HG02610 (cell line): ENCODE results near the gene RAMP2.
"Not testable (repeated sequence)": the region's sequence is repeated elsewhere in the genome, so short reads cannot be mapped to it uniquely, and the experiment has no call there.

Experiments used
- ATAC-seq: cut with Tn5 transposase; IDR thresholded peaks from one replicate; pipeline ENCODE4 v1.9.1; 2021; ENCODE audit warnings: mild to moderate bottlenecking, moderate library complexity; ENCODE audit not compliant: unreplicated experiment

Gene RAMP2

GRCh38 chr17:42768006-42768405 lies 7.0 kb downstream of the RAMP2 start:
- ATAC-seq: not testable (repeated sequence)

GRCh38 chr17:42769964-42770363 lies 8.9 kb downstream of the RAMP2 start:
- not testable (repeated sequence) for ATAC-seq

GRCh38 chr17:42772945-42773289 lies 11.9 kb downstream of the RAMP2 start:
- no peak for ATAC-seq

- no peak for ATAC-seq
Observed at GRCh38 chr17:42773290-42774035, 12.4 kb downstream of the RAMP2 start, which contains the start of gene VPS25. Gene VPS25 (plus strand): TSS chr17:42773449. CDS start chr17:42773476, 27 bp downstream.

- ATAC-seq: no peak
Observed at GRCh38 chr17:42774066-42774745, 13.2 kb downstream of the RAMP2 start.

- no peak for ATAC-seq
Observed at GRCh38 chr17:42775534-42776098, 14.6 kb downstream of the RAMP2 start.

GRCh38 chr17:42778570-42778969 lies 17.5 kb downstream of the RAMP2 start:
- no peak for ATAC-seq

- no peak for ATAC-seq
Observed at GRCh38 chr17:42779304-42779935, 18.4 kb downstream of the RAMP2 start.

GRCh38 chr17:42779936-42780850 lies 19.2 kb downstream of the RAMP2 start, which contains the start of gene WNK4:
Gene WNK4 (plus strand): TSS chr17:42780610. CDS start chr17:42780699, 89 bp downstream.
- ATAC-seq: no peak

GRCh38 chr17:42780851-42781638 lies 20.0 kb downstream of the RAMP2 start:
- ATAC-seq: no peak

- no peak for ATAC-seq
Observed at GRCh38 chr17:42781639-42782165, 20.7 kb downstream of the RAMP2 start.

- ATAC-seq: no peak
Observed at GRCh38 chr17:42782166-42783061, 21.4 kb downstream of the RAMP2 start.

GRCh38 chr17:42783062-42783790 lies 22.2 kb downstream of the RAMP2 start:
- ATAC-seq: no peak

- no peak for ATAC-seq
Observed at GRCh38 chr17:42783791-42784138, 22.7 kb downstream of the RAMP2 start.

- no peak for ATAC-seq
Observed at GRCh38 chr17:42784409-42784808, 23.4 kb downstream of the RAMP2 start.

GRCh38 chr17:42784811-42785592 lies 24.0 kb downstream of the RAMP2 start:
- no peak for ATAC-seq

GRCh38 chr17:42787266-42787665 lies 26.2 kb downstream of the RAMP2 start:
- ATAC-seq: no peak
